HG02763 (cell line): Measurements from ENCODE around the gene VSIG10L2.

Experiments used
- ATAC-seq: cut with Tn5 transposase; IDR thresholded peaks from one replicate; pipeline ENCODE4 v1.9.1; 2021; ENCODE audit warnings: mild to moderate bottlenecking, moderate library complexity; ENCODE audit not compliant: unreplicated experiment

The VSIG10L2 gene

DNA sequence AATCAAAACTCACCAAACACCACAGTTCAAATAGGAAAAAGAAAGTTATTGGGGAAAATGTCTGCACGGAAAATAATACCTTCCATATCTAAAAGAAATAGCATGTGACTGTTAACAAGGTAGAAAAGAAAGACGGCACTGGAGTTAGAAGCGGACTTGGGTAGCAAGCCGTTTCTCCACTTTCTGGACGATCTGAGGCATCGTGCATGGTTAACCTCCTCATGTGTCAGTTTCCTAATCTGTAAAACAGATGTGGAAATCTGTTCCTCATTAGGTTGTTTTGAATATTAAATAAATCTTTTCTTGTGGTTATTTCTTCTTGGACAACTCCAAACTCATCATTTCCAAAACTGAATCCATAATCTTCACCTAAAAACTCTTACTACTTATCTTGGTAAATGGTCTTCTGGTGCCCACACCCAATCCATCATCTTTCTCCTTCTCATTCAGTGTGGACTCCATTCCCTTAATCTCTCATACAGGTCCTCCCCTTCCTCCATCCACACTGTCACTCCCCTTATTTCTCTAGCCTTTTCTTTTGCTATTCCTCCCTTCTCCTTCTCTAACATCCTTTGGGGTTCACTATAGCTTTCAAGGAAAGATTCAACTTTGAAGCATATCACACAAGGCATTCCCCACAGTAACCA is 53.5 kb downstream of the VSIG10L2 start:
- ATAC-seq = no peak

- ATAC-seq = no peak
Observed at GRCh38 chr11:126002181-126002580, 56.3 kb downstream of the VSIG10L2 start.
